M059J (cell line): ENCODE data around the gene ARL4D. TPM values are rescaled to one million over a fixed set of nuclear protein-coding genes. Genes with fewer than 3 reads are reported as not detected.
A peak's percentile ranks its signal among the peaks of the same experiment; 100 is the strongest.
"Not testable (repeated sequence)": the region's sequence is repeated elsewhere in the genome, so short reads cannot be mapped to it uniquely, and the experiment has no call there.

Experiments
- DNase-seq: peaks from one replicate; pipeline ENCODE4 v3.0.0-alpha.2; 2012; ENCODE audit warnings: low read depth
- total RNA-seq: library from RNA; depleted of rRNA; stranded (reverse); fragments of >200 nt; shearing (Covaris generic); gene quantifications from 2 replicates; pipeline ENCODE4 v1.2.3, GENCODE V29; 2014

The ARL4D gene
- total RNA-seq, 1 experiment from 2014 or later, result 18.4 TPM

- peak; percentile 84 for DNase-seq
These were observed 29.9 kb upstream of the ARL4D start for GRCh38 chr17:43368740-43369506.

GRCh38 chr17:43369986-43370385, 28.8 kb upstream of the ARL4D start:
- DNase-seq, result no peak

GRCh38 chr17:43371227-43371821, 27.5 kb upstream of the ARL4D start:
- DNase-seq, result no peak

- no peak for DNase-seq
These were observed 26.4 kb upstream of the ARL4D start for GRCh38 chr17:43372273-43372911.

GRCh38 chr17:43373356-43373755, 25.4 kb upstream of the ARL4D start:
- DNase-seq, result no peak

- DNase-seq, result not testable (repeated sequence)
These were observed 22.9 kb upstream of the ARL4D start for GRCh38 chr17:43375915-43376314.

GRCh38 chr17:43377056-43377810, 21.6 kb upstream of the ARL4D start:
- no peak for DNase-seq

- no peak for DNase-seq
These were observed 20.0 kb upstream of the ARL4D start for GRCh38 chr17:43378766-43379165.

GRCh38 chr17:43380307-43380706, 18.5 kb upstream of the ARL4D start:
- no peak for DNase-seq

GRCh38 chr17:43381204-43381603, 17.6 kb upstream of the ARL4D start:
- no peak for DNase-seq

GRCh38 chr17:43381621-43382020, 17.2 kb upstream of the ARL4D start:
- no peak for DNase-seq

- DNase-seq, result no peak
These were observed 16.0 kb upstream of the ARL4D start for GRCh38 chr17:43382776-43383175.

GRCh38 chr17:43383372-43383771, 15.4 kb upstream of the ARL4D start:
- DNase-seq, result no peak

- DNase-seq, result no peak
These were observed 14.8 kb upstream of the ARL4D start for GRCh38 chr17:43383826-43384475.

GRCh38 chr17:43384476-43384862, 14.3 kb upstream of the ARL4D start:
- DNase-seq, result no peak

GRCh38 chr17:43385046-43385831, 13.6 kb upstream of the ARL4D start:
- DNase-seq, result no peak

GRCh38 chr17:43388359-43389045, 10.3 kb upstream of the ARL4D start:
- DNase-seq, result peak; percentile 93

GRCh38 chr17:43389046-43389947, 9.5 kb upstream of the ARL4D start:
- peak; percentile 81 for DNase-seq

- DNase-seq, result no peak
These were observed 6.4 kb upstream of the ARL4D start for GRCh38 chr17:43392397-43392796.
